B cell (primary cell): ENCODE data around the gene CTSK.
"Not testable (repeated sequence)": the region's sequence is repeated elsewhere in the genome, so short reads cannot be mapped to it uniquely, and the experiment has no call there.

Source experiments
- CTCF ChIP-seq: fragments of 200-600 bp; IDR thresholded peaks from one replicate; pipeline ENCODE4 v1.8.0; 2022; ENCODE audit warnings: antibody characterized with exemption, mild to moderate bottlenecking
- EZH2 ChIP-seq: IDR thresholded peaks from 2 replicates; pipeline ENCODE4 v1.6.1; 2012; ENCODE audit warnings: borderline replicate concordance, low read depth, mild to moderate bottlenecking, moderate library complexity, low read length; ENCODE audit not compliant: insufficient read depth, poor library complexity, severe bottlenecking

- TF ChIP-seq CTCF, EZH2: not testable (repeated sequence)
Measured at GRCh38 chr1:150852734-150853133, 44.7 kb upstream of the CTSK start.
